Measurements from ENCODE around the gene ARL15. TPM values are rescaled to one million over a fixed set of nuclear protein-coding genes. Genes with fewer than 3 reads are reported as not detected.

Gene ARL15
- total and polyA plus RNA-seq, 2 donors (not counting 3 experiments of a cell fraction or from before 2014, with no cell fraction given), result 11.9 to 24.4 TPM

DNA sequence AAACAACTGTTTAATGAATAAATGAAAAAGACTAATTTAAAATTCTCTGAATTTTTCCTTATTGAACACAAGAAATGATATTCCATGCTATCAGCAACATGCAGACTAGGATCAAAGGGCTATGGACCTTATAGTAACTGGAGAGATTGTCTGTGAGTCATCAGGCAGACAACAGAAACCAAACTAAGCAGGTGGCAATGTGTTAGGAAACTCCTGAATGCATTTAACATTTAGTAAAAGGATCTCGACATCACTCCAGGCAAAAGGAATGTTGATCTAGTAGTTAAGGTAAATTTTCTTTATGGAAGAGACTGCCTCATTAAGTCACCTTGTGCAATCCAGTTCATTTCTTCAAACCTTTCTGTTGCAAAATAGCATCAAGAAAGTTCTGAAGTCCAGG, 58.4 kb downstream of the ARL15 start:
- no TSS peak for BruUV-seq (replicated peaks)
- intact Hi-C loops (cut with micrococcal nuclease), result no loop called here
- Histone ChIP-seq H4K20me1 (replicated peaks; ENCODE audit: control insufficient read depth, extremely low read depth, insufficient read depth, low read length) (no peaks in the 10 kb centered on the region), H2AFZ (ENCODE audit: low read depth, low read length) (no peak overlapping the region), H3K79me2 (ENCODE audit: control insufficient read depth, insufficient read depth, low read length) (no peaks in the 10 kb centered on the region), H3K27ac (ENCODE audit: insufficient read depth, low read depth, low read length) (no peak overlapping the region), H3K9ac (replicated peaks; ENCODE audit: extremely low read depth, insufficient read depth, low read length) (no peak overlapping the region), H3K4me3 (replicated peaks in 1 of 3; ENCODE audit: insufficient read depth in 1 of 3, low read depth in 1 of 3, low read length in 3 of 3) (no peak overlapping the region), H3K9me1 (replicated peaks; ENCODE audit: control insufficient read depth, extremely low read depth, insufficient read depth, low read length) (no peaks in the 10 kb centered on the region), H3K9me3 (replicated peaks; ENCODE audit: control insufficient read depth, insufficient read depth, low read length) (no peaks in the 10 kb centered on the region), H3K4me1 (ENCODE audit: control insufficient read depth, extremely low read depth, insufficient read depth, low read length) (peaks cover 4% of the 10 kb centered on the region), H3K27me3 (ENCODE audit: control insufficient read depth in 2 of 2, insufficient read depth in 2 of 2, low read length in 2 of 2) (no peaks in the 10 kb centered on the region), H3K36me3 (ENCODE audit: control insufficient read depth in 2 of 2, extremely low read depth in 1 of 2, insufficient read depth in 2 of 2, low read length in 2 of 2) (no peaks in the 10 kb centered on the region), H3K4me2 (ENCODE audit: insufficient read depth, low read length) (no peak overlapping the region)
- FAIRE-seq (no peak), DNase-seq (ENCODE audit: low read depth, low spot score) (no peak)
- dilution Hi-C loops (cut with MboI; ENCODE audit: extremely low pct_ligation_motif_present, low sequenced_read_pairs), result no loop called here
- ChIA-PET POLR2A (no interaction called here), CTCF (no interaction called here)
- TF ChIP-seq MYC (IDR thresholded peaks at IDR 0.05; ENCODE audit: low read depth, low read length) (no peak), GATA2 (IDR thresholded peaks at IDR 0.05; ENCODE audit: insufficient read depth, insufficient read length, low read depth, low read length) (no peak)

DNA sequence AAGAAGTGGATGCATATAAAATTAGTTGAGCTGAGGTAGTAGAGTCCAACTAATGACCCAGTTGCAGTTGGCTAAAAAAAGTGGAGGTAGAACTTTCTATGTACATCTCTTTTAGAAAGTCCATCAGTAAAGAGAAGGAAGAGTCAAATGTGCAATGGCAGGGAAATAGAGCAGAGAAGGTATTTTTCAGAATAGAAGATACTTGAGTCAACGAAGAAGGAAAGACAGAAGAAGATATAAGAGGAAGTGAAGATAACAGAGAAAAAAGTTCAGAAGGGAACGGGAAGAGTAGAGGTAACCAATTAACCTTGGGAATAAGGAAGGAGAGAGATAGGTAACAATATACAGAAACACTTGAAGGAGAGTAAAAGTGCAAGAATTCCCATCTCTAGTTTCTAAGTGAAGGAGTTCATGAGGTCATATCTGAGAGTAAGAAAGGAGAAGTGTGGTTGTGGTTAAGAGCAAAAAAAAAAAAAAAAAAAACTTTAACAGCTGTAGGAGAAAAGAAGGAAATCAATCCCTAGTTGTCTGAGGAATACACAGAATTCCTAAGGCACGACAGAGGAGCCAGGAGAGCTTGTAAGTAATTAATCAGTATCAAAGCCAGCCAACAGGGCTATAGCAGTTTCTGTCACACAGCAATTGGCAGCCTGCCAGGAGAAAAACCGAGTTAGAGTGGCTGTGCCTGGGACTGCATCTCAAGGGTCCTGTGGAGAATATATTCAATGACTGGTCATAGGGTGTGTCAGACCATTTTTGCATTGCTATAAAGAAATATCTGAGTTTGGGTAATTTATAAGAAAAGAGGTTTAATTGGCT, 61.0 kb downstream of the ARL15 start:
- H3K9ac ChIP-seq (replicated peaks; ENCODE audit: extremely low read depth, insufficient read depth, low read length), result no peak overlapping the region
- dilution Hi-C loops (cut with MboI; ENCODE audit: extremely low pct_ligation_motif_present, low sequenced_read_pairs) (no loop called here), intact Hi-C loops (cut with micrococcal nuclease) (loop anchor here (5.0 to 10.0 kb wide), 2 partner anchors 595 to 623 kb away; no protein-coding TSS in a partner anchor)
- DNase-seq (ENCODE audit: low read depth, low spot score) (no peak), FAIRE-seq (no peak)
- no peaks in the 10 kb centered on the region for H3K27me3 ChIP-seq (ENCODE audit: control insufficient read depth in 2 of 2, insufficient read depth in 2 of 2, low read length in 2 of 2)
- H2AFZ ChIP-seq (ENCODE audit: low read depth, low read length), result no peak overlapping the region
- no peaks in the 10 kb centered on the region for H4K20me1 ChIP-seq (replicated peaks; ENCODE audit: control insufficient read depth, extremely low read depth, insufficient read depth, low read length)
- H3K4me3 ChIP-seq (replicated peaks in 1 of 3; ENCODE audit: insufficient read depth in 1 of 3, low read depth in 1 of 3, low read length in 3 of 3), result no peak overlapping the region
- no peak overlapping the region for H3K27ac ChIP-seq (ENCODE audit: insufficient read depth, low read depth, low read length)
- H3K4me2 ChIP-seq (ENCODE audit: insufficient read depth, low read length), result no peak overlapping the region
- ChIA-PET POLR2A (no interaction called here), CTCF (interaction anchor here (0.5 to 4.3 kb wide), 4 partner anchors 8 to 170 kb away, joined by 3 to 24 read pairs (median 4); no protein-coding TSS in a partner anchor)
- H3K9me1 ChIP-seq (replicated peaks; ENCODE audit: control insufficient read depth, extremely low read depth, insufficient read depth, low read length), result no peaks in the 10 kb centered on the region
- no peak for TF ChIP-seq POLR2AphosphoS5 (IDR thresholded peaks at IDR 0.05; ENCODE audit: insufficient read depth, low read depth, low read length)
- no peak for TF ChIP-seq JUN (IDR thresholded peaks at IDR 0.05; ENCODE audit: borderline replicate concordance, insufficient read depth, insufficient read length, low read depth)
- TF ChIP-seq GATA2 (IDR thresholded peaks at IDR 0.05; ENCODE audit: insufficient read depth, insufficient read length, low read depth, low read length), result no peak
- TF ChIP-seq MYC (IDR thresholded peaks at IDR 0.05; ENCODE audit: low read depth, low read length), result no peak
- TF ChIP-seq POLR2A (IDR thresholded peaks at IDR 0.05; ENCODE audit: low read depth, low read length), result no peak
- no peak for TF ChIP-seq EZH2 (IDR thresholded peaks at IDR 0.05; ENCODE audit: borderline replicate concordance, low read depth, low read length, severe bottlenecking)
- TF ChIP-seq, protein P1, sequence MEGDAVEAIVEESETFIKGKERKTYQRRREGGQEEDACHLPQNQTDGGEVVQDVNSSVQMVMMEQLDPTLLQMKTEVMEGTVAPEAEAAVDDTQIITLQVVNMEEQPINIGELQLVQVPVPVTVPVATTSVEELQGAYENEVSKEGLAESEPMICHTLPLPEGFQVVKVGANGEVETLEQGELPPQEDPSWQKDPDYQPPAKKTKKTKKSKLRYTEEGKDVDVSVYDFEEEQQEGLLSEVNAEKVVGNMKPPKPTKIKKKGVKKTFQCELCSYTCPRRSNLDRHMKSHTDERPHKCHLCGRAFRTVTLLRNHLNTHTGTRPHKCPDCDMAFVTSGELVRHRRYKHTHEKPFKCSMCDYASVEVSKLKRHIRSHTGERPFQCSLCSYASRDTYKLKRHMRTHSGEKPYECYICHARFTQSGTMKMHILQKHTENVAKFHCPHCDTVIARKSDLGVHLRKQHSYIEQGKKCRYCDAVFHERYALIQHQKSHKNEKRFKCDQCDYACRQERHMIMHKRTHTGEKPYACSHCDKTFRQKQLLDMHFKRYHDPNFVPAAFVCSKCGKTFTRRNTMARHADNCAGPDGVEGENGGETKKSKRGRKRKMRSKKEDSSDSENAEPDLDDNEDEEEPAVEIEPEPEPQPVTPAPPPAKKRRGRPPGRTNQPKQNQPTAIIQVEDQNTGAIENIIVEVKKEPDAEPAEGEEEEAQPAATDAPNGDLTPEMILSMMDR (IDR thresholded peaks at IDR 0.05; ENCODE audit: extremely low read depth in 1 of 2, insufficient read depth in 1 of 2, low read depth in 1 of 2, low read length in 2 of 2), result no peak
- no peak for TF ChIP-seq FOS (IDR thresholded peaks at IDR 0.05; ENCODE audit: borderline replicate concordance, insufficient read depth, low read length)
- TF ChIP-seq, protein P2, sequence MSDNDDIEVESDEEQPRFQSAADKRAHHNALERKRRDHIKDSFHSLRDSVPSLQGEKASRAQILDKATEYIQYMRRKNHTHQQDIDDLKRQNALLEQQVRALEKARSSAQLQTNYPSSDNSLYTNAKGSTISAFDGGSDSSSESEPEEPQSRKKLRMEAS (IDR thresholded peaks at IDR 0.05; ENCODE audit: insufficient read depth, insufficient read length), result no peak
- H3K36me3 ChIP-seq (ENCODE audit: control insufficient read depth in 2 of 2, extremely low read depth in 1 of 2, insufficient read depth in 2 of 2, low read length in 2 of 2), result no peaks in the 10 kb centered on the region
- no peaks in the 10 kb centered on the region for H3K79me2 ChIP-seq (ENCODE audit: control insufficient read depth, insufficient read depth, low read length)
- no TSS peak for BruUV-seq (replicated peaks)
- H3K9me3 ChIP-seq (replicated peaks; ENCODE audit: control insufficient read depth, insufficient read depth, low read length), result no peaks in the 10 kb centered on the region
- peaks cover 6% of the 10 kb centered on the region for H3K4me1 ChIP-seq (ENCODE audit: control insufficient read depth, extremely low read depth, insufficient read depth, low read length)

Data from endothelial cell of umbilical vein (primary cell).